Ureter (tissue), 1 donor: ENCODE measurements around the gene RTL1. TPM values are rescaled to one million over a fixed set of nuclear protein-coding genes. Genes with fewer than 3 reads are reported as not detected.

Source experiments
- DNase-seq: peaks from one replicate; pipeline ENCODE4 v3.0.0-alpha.2; 2020; ENCODE audit warnings: low spot score
- total RNA-seq: library from RNA; stranded (reverse); gene quantifications from one replicate; pipeline ENCODE4 v1.2.4, GENCODE V29; 2023
- donor health status: DM: yes; HTN: yes; CAD: no.

Gene RTL1
- total RNA-seq, 1 donor from 2014 or later, result not detected

GRCh38 chr14:100835548-100836310 lies 67.8 kb downstream of the RTL1 start:
- DNase-seq, result no peak

GRCh38 chr14:100834794-100835547 lies 68.6 kb downstream of the RTL1 start:
- DNase-seq, result no peak

GRCh38 chr14:100834082-100834793 lies 69.3 kb downstream of the RTL1 start:
- no peak for DNase-seq

- no peak for DNase-seq
These were observed 71.1 kb downstream of the RTL1 start for GRCh38 chr14:100832311-100832960.

GRCh38 chr14:100830681-100831080 lies 72.8 kb downstream of the RTL1 start:
- DNase-seq, result no peak

Other genes starting within 250 kb of the RTL1 start
- gene DLK1, start 176.8 kb downstream of the RTL1 start, total RNA-seq, result 0.39 TPM
- 77.9 TPM for gene MEG3, start 77.6 kb downstream of the RTL1 start, total RNA-seq